ENCODE data around the gene WDR45B.

DNA sequence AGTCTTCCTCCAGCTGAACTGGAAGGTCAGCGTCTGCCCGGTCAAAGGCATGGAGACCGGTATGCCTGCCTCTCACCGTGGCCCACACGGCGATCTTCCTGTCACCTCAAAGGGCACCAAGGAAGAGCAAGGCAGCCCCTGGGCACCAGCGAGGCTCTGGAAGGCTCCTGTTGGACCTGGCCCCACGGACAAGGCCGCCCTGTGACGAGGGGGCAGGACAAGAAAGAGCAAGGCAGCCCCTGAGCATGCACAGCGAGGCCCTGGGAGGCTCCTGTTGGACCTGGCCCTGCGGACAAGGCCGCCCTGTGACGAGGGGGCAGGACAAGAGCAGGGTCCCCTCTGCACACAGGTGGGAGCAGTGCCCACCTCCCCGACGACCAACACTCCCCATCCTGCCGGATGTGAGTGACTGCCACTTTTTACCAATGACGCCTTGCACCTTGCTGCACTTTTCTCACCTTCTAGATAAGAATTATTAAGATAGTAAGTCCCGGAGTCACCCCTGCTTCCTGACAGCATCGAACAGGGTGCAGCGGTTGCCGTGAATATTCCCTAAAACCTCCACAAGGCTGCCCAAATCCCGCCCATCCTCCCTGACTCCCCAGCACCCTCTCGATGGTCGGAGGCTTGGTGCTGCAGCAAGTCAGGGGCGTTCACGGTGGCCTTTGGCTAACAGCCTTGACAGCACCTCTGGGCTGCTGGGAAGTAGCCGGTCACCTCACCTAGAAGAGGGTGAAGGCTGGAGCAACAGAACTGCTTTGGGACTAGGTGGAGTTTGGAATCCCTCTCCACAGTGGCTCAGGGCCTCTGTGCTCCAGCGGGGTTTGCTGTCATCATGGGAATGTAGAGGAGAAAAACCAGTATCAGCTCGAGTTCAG is 5.6 kb upstream of the WDR45B start:
- TF ChIP-seq CTCF (IDR thresholded peaks at IDR 0.05 in 8 of 11, conservative IDR thresholded peaks at IDR 0.05 in 3 of 11) (no peak), POLR2AphosphoS5 (IDR thresholded peaks at IDR 0.05) (no peak), POLR2A (IDR thresholded peaks at IDR 0.05) (no peak)

Data from spleen (tissue), 7 donors.